ENCODE data around the gene FCRL5.

Gene FCRL5

GRCh38 chr1:157484573-157484972, 67.7 kb downstream of the FCRL5 start:
- TF ChIP-seq POLR2A (IDR thresholded peaks at IDR 0.05; ENCODE audit: extremely low read depth, insufficient read length), result no peak
- no peak for TF ChIP-seq MYC (IDR thresholded peaks at IDR 0.05; ENCODE audit: low read depth, low read length)
- TF ChIP-seq, protein P1, sequence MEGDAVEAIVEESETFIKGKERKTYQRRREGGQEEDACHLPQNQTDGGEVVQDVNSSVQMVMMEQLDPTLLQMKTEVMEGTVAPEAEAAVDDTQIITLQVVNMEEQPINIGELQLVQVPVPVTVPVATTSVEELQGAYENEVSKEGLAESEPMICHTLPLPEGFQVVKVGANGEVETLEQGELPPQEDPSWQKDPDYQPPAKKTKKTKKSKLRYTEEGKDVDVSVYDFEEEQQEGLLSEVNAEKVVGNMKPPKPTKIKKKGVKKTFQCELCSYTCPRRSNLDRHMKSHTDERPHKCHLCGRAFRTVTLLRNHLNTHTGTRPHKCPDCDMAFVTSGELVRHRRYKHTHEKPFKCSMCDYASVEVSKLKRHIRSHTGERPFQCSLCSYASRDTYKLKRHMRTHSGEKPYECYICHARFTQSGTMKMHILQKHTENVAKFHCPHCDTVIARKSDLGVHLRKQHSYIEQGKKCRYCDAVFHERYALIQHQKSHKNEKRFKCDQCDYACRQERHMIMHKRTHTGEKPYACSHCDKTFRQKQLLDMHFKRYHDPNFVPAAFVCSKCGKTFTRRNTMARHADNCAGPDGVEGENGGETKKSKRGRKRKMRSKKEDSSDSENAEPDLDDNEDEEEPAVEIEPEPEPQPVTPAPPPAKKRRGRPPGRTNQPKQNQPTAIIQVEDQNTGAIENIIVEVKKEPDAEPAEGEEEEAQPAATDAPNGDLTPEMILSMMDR (IDR thresholded peaks at IDR 0.05; ENCODE audit: low read depth, low read length), result no peak
- H3K4me3 ChIP-seq (ENCODE audit: low read depth, low read length), result no peak overlapping the region
- DNase-seq (ENCODE audit: low read depth), result no peak

DNA sequence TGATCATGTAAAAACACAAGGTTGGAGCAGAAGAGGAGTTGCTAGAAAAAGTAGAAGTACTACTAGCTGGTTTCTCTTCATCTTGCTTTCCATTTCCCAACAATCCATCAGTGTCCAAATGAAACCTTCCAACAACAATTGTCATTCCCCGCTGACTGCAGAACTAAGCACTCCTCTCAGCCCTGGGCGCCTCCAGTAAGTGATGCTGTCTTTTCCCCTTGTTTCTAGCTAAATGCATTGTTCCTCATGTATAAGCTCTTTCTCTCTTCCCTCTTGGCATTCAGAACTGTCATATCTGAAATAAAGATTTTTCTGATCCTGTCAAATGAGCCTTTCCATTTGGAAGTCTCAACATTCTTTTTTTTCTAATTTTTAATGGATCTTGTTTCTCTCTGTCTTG, 68.7 kb downstream of the FCRL5 start:
- DNase-seq (ENCODE audit: low read depth), result no peak
- H3K4me3 ChIP-seq (ENCODE audit: low read depth, low read length), result no peak overlapping the region
- TF ChIP-seq MAX (IDR thresholded peaks at IDR 0.05; ENCODE audit: low read depth, low read length) (no peak), MYC (IDR thresholded peaks at IDR 0.05; ENCODE audit: low read depth, low read length) (no peak), POLR2A (IDR thresholded peaks at IDR 0.05; ENCODE audit: extremely low read depth, insufficient read length) (no peak)
- TF ChIP-seq, protein P1 (IDR thresholded peaks at IDR 0.05; ENCODE audit: low read depth, low read length), result no peak

- no peak for DNase-seq (ENCODE audit: low read depth)
- H3K4me3 ChIP-seq (ENCODE audit: low read depth, low read length), result no peak overlapping the region
- no peak for TF ChIP-seq MAX (IDR thresholded peaks at IDR 0.05; ENCODE audit: low read depth, low read length)
- no peak for TF ChIP-seq MYC (IDR thresholded peaks at IDR 0.05; ENCODE audit: low read depth, low read length)
- TF ChIP-seq, protein P1 (IDR thresholded peaks at IDR 0.05; ENCODE audit: low read depth, low read length), result no peak
- TF ChIP-seq POLR2A (IDR thresholded peaks at IDR 0.05; ENCODE audit: extremely low read depth, insufficient read length), result no peak
Observed at GRCh38 chr1:157482717-157483116, 69.6 kb downstream of the FCRL5 start.

DNA sequence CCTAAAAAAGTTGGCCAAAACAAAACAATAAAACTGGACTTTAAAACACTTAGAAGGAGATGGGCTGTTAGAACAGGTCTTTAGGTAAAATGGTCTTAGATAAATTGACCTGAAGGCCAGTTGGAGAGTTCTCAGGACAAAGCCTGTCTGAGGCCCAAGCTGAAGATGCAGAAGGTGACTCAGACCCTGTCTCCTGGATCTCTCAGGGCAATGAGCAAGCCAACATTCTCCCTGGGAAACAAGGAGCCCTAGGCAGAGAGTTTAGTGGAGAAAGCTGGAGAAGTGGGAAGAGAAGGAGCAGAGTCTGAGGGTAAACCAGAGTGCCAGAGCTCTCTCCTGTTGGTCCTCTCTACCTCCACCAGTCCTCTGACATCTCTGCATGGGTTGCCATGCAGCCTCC, 70.1 kb downstream of the FCRL5 start:
- TF ChIP-seq, protein P1 (IDR thresholded peaks at IDR 0.05; ENCODE audit: low read depth, low read length), result no peak
- TF ChIP-seq MYC (IDR thresholded peaks at IDR 0.05; ENCODE audit: low read depth, low read length), result no peak
- TF ChIP-seq MAX (IDR thresholded peaks at IDR 0.05; ENCODE audit: low read depth, low read length), result no peak
- no peak for TF ChIP-seq POLR2A (IDR thresholded peaks at IDR 0.05; ENCODE audit: extremely low read depth, insufficient read length)
- no peak overlapping the region for H3K4me3 ChIP-seq (ENCODE audit: low read depth, low read length)
- DNase-seq (ENCODE audit: low read depth), result no peak

GRCh38 chr1:157478030-157478429, 74.3 kb downstream of the FCRL5 start:
- DNase-seq (ENCODE audit: low read depth), result no peak
- H3K4me3 ChIP-seq (ENCODE audit: low read depth, low read length), result no peak overlapping the region
- TF ChIP-seq MAX (IDR thresholded peaks at IDR 0.05; ENCODE audit: low read depth, low read length), result no peak
- no peak for TF ChIP-seq POLR2A (IDR thresholded peaks at IDR 0.05; ENCODE audit: extremely low read depth, insufficient read length)
- TF ChIP-seq, protein P1 (IDR thresholded peaks at IDR 0.05; ENCODE audit: low read depth, low read length), result no peak
- no peak for TF ChIP-seq MYC (IDR thresholded peaks at IDR 0.05; ENCODE audit: low read depth, low read length)

DNA sequence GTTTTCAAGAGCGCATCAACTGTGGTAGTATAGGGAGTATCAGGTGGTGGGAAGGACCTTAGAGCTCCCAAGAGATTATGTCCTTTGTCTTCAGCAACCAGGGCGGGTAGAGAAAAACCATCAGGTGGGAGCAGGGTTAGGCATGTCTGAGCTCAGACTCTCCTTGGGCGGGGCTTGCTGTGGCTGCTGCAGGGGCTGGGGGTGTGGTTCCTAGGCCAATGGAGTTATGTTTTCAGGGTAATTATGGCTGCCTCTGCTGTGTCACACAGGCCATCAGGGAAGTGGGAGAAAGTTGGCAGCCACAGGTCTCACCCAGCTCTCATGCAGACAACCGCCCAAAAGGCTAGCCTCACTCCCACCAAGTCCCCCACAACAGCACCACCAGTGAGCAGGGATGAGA, 74.9 kb downstream of the FCRL5 start:
- no peak overlapping the region for H3K4me3 ChIP-seq (ENCODE audit: low read depth, low read length)
- TF ChIP-seq, protein P1 (IDR thresholded peaks at IDR 0.05; ENCODE audit: low read depth, low read length), result no peak
- TF ChIP-seq MYC (IDR thresholded peaks at IDR 0.05; ENCODE audit: low read depth, low read length) (no peak), POLR2A (IDR thresholded peaks at IDR 0.05; ENCODE audit: extremely low read depth, insufficient read length) (no peak)
- DNase-seq (ENCODE audit: low read depth), result no peak
